ENCODE measurements around the gene LY6G6C. TPM values are rescaled to one million over a fixed set of nuclear protein-coding genes. Genes with fewer than 3 reads are reported as not detected.

The LY6G6C gene
- total RNA-seq, 1 donor from 2014 or later = not detected

DNA sequence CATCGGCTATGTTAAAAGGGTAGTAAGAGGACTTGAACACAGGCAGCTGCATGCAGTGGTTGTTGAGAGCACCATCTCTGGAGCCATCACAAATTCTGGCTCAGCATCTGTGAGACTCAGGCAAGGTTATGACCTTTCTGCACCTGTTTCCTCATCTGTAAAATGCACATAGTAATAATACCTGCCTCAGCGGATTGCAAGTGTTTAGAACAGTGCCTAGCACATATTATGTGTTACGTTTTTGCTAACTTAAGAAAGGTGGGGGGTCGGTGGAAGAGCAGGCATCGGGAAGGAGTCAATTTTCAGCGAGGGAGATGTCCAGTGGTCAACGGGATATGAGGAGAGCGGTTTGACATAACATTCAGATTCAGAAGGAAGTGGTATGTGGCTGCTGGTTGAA, 43.6 kb downstream of the LY6G6C start:
- H3K36me3 ChIP-seq = peaks cover 10% of the 10 kb centered on the region
- intact Hi-C loops (cut with micrococcal nuclease) = no loop called here

DNA sequence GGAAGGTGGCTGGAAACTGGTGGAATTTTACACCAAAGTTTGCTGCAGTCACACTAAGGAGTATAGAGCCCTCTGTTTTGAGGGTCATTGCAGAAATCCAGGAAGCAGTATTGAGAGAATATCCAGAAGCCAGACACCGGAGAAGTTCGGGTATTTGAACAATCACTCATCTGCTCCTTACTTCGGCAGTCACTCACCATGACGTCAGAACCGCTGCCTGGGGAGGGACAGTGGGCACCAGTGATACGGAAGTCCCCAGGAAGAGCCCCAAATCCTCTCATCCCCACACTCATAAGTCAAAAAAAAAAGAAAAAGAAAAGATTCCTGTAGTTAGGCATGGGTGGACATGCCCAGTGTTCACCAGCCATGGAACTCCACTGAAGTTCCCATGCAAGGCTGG, 44.6 kb downstream of the LY6G6C start:
- TF ChIP-seq, protein P1, sequence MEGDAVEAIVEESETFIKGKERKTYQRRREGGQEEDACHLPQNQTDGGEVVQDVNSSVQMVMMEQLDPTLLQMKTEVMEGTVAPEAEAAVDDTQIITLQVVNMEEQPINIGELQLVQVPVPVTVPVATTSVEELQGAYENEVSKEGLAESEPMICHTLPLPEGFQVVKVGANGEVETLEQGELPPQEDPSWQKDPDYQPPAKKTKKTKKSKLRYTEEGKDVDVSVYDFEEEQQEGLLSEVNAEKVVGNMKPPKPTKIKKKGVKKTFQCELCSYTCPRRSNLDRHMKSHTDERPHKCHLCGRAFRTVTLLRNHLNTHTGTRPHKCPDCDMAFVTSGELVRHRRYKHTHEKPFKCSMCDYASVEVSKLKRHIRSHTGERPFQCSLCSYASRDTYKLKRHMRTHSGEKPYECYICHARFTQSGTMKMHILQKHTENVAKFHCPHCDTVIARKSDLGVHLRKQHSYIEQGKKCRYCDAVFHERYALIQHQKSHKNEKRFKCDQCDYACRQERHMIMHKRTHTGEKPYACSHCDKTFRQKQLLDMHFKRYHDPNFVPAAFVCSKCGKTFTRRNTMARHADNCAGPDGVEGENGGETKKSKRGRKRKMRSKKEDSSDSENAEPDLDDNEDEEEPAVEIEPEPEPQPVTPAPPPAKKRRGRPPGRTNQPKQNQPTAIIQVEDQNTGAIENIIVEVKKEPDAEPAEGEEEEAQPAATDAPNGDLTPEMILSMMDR (IDR thresholded peaks at IDR 0.05; ENCODE audit: borderline replicate concordance) = no peak
- intact Hi-C loops (cut with micrococcal nuclease) = no loop called here

More for the DNA sequence above, 43.6 kb downstream of the LY6G6C start:
- no peak overlapping the region for H3K27ac ChIP-seq (replicated peaks)
- TF ChIP-seq, protein P1 (IDR thresholded peaks at IDR 0.05; ENCODE audit: borderline replicate concordance) = no peak
- no peak for DNase-seq
- no peaks in the 10 kb centered on the region for H3K9me3 ChIP-seq (replicated peaks)
- peaks cover 23% of the 10 kb centered on the region for H3K4me1 ChIP-seq
- no peaks in the 10 kb centered on the region for H3K27me3 ChIP-seq (ENCODE audit: low read depth)
- H3K4me3 ChIP-seq = no peak overlapping the region

DNA sequence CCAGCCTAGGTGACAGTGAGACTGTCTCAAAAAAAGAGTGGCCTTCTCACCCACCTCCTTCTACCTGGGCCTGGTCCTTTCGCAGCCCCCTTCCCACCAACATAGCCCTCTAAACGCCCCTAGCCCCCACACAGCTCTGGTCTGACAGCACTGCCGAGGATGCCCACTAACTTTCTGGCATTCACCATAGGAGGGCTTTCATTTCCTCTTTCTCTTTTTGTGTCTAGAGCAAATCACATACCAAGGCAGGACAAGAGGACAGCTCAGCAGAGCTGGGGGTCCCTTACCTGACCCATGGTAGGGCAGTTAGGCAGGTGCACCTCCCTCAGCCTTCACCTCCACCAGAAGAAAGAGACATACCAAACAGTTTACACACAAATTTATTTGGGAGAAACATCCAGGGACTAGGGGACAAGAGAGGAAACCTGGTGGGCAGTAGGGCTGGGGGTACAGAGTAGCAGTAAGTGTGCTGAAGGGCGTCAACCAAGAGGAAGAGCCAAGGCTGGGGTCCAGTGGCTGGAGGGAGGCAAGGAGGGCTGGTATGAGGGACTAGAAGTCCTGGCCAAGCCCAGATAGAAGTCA, 45.1 kb downstream of the LY6G6C start:
- intact Hi-C loops (cut with micrococcal nuclease) = no loop called here
- TF ChIP-seq, protein P1 (IDR thresholded peaks at IDR 0.05; ENCODE audit: borderline replicate concordance) = no peak
- no peak overlapping the region for H3K27ac ChIP-seq (replicated peaks)

More for the DNA sequence above, 44.6 kb downstream of the LY6G6C start:
- Histone ChIP-seq H3K4me3 (no peak overlapping the region), H3K9me3 (replicated peaks) (no peaks in the 10 kb centered on the region), H3K36me3 (peaks cover 21% of the 10 kb centered on the region), H3K27ac (replicated peaks) (no peak overlapping the region), H3K4me1 (peaks cover 18% of the 10 kb centered on the region), H3K27me3 (ENCODE audit: low read depth) (no peaks in the 10 kb centered on the region)
- DNase-seq = no peak

DNA sequence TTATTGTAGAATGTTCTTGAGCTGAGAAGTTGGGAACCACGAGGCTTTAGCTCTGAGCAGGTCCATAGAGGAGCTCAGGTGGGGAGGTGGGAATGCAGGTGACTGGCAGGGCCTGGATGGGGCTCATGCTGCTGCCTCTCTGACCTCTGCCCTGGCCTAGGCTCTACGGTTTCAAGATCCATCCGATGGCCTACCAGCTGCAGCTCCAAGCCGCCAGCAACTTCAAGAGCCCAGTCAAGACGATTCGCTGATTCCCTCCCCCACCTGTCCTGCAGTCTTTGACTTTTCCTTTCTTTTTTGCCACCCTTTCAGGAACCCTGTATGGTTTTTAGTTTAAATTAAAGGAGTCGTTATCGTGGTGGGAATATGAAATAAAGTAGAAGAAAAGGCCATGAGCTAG, 51.9 kb downstream of the LY6G6C start, which contains the start of gene LY6G5B:
TSS of gene LY6G5B (plus strand) at position 301 of the 400 bp plus-strand sequence. CDS start 975 bp downstream, outside the sequence.
- peaks cover 67% of the 10 kb centered on the region for H3K36me3 ChIP-seq
- H3K4me1 ChIP-seq = peaks cover 35% of the 10 kb centered on the region
- no peak within 1 kb of the TSS for H3K27ac ChIP-seq (replicated peaks)
- DNase-seq = no peak
- H3K27me3 ChIP-seq (ENCODE audit: low read depth) = no peaks in the 10 kb centered on the region
- H3K4me3 ChIP-seq = no peak within 1 kb of the TSS
- TF ChIP-seq, protein P1 (IDR thresholded peaks at IDR 0.05; ENCODE audit: borderline replicate concordance) = no peak
- no peaks in the 10 kb centered on the region for H3K9me3 ChIP-seq (replicated peaks)
- intact Hi-C loops (cut with micrococcal nuclease) = no loop called here

More for the DNA sequence above, 45.1 kb downstream of the LY6G6C start:
- no peak for DNase-seq
- H3K9me3 ChIP-seq (replicated peaks) = no peaks in the 10 kb centered on the region
- H3K4me3 ChIP-seq = no peak overlapping the region
- no peaks in the 10 kb centered on the region for H3K27me3 ChIP-seq (ENCODE audit: low read depth)
- H3K36me3 ChIP-seq = peaks cover 26% of the 10 kb centered on the region
- peaks cover 13% of the 10 kb centered on the region for H3K4me1 ChIP-seq

Small RNA genes lying within 50 kb of the gene (microRNA-seq; reads per million reads assigned to microRNA genes)
- gene MIR4646 = 1.2 reads per million

Other genes starting within 250 kb of the LY6G6C start
- 1.1 TPM for gene MICB, start 223.6 kb downstream of the LY6G6C start, total RNA-seq
- gene MCCD1, start 192.8 kb downstream of the LY6G6C start, total RNA-seq = not detected
- gene DDX39B, start 179.7 kb downstream of the LY6G6C start, total RNA-seq = 179 TPM
- 1.6 TPM for gene ATP6V1G2, start 175.1 kb downstream of the LY6G6C start, total RNA-seq
- 11.5 TPM for gene NFKBIL1, start 174.1 kb downstream of the LY6G6C start, total RNA-seq
- gene LTA, start 149.5 kb downstream of the LY6G6C start, total RNA-seq = not detected
- 0.47 TPM for gene TNF, start 146.2 kb downstream of the LY6G6C start, total RNA-seq
- 0.25 TPM for gene LTB, start 139.3 kb downstream of the LY6G6C start, total RNA-seq
- gene LST1, start 135.5 kb downstream of the LY6G6C start, total RNA-seq = 6.5 TPM
- not detected for gene NCR3, start 128.7 kb downstream of the LY6G6C start, total RNA-seq
- 15.2 TPM for gene AIF1, start 106.5 kb downstream of the LY6G6C start, total RNA-seq
- 82.4 TPM for gene PRRC2A, start 101.0 kb downstream of the LY6G6C start, total RNA-seq
- gene BAG6, start 69.1 kb downstream of the LY6G6C start, total RNA-seq = 260 TPM
- 2.4 TPM for gene APOM, start 65.9 kb downstream of the LY6G6C start, total RNA-seq
- gene C6orf47, start 61.0 kb downstream of the LY6G6C start, total RNA-seq = 16.9 TPM
- 19.2 TPM for gene GPANK1, start 56.7 kb downstream of the LY6G6C start, total RNA-seq
- 105 TPM for gene CSNK2B, start 55.7 kb downstream of the LY6G6C start, total RNA-seq
- 4.4 TPM for gene LY6G5B, start 51.8 kb downstream of the LY6G6C start, total RNA-seq
- 1.5 TPM for gene LY6G5C, start 40.7 kb downstream of the LY6G6C start, total RNA-seq
- 29.6 TPM for gene ABHD16A, start 18.4 kb downstream of the LY6G6C start, total RNA-seq
- gene LY6G6F, start 14.9 kb downstream of the LY6G6C start, total RNA-seq = not detected
- not detected for gene LY6G6D, start 6.4 kb downstream of the LY6G6C start, total RNA-seq
- 0.19 TPM for gene MPIG6B, start 1.6 kb upstream of the LY6G6C start, total RNA-seq
- gene DDAH2, start 7.6 kb upstream of the LY6G6C start, total RNA-seq = 36.1 TPM
- gene CLIC1, start 14.8 kb upstream of the LY6G6C start, total RNA-seq = 78.0 TPM
- 1.3 TPM for gene MSH5, start 18.3 kb upstream of the LY6G6C start, total RNA-seq
- not detected for gene SAPCD1, start 40.9 kb upstream of the LY6G6C start, total RNA-seq
- 14.7 TPM for gene VWA7, start 55.6 kb upstream of the LY6G6C start, total RNA-seq
- 20.0 TPM for gene VARS1, start 74.0 kb upstream of the LY6G6C start, total RNA-seq
- 19.4 TPM for gene LSM2, start 85.2 kb upstream of the LY6G6C start, total RNA-seq
- gene HSPA1L, start 93.5 kb upstream of the LY6G6C start, total RNA-seq = 2.2 TPM
- gene HSPA1A, start 93.8 kb upstream of the LY6G6C start, total RNA-seq = 271 TPM
- 184 TPM for gene HSPA1B, start 106.0 kb upstream of the LY6G6C start, total RNA-seq
- 26.0 TPM for gene NEU1, start 141.1 kb upstream of the LY6G6C start, total RNA-seq
- 0.08 TPM for gene SLC44A4, start 157.3 kb upstream of the LY6G6C start, total RNA-seq
- 15.6 TPM for gene EHMT2, start 176.0 kb upstream of the LY6G6C start, total RNA-seq
- gene ZBTB12, start 180.3 kb upstream of the LY6G6C start, total RNA-seq = 3.5 TPM
- 9.7 TPM for gene C2, start 206.0 kb upstream of the LY6G6C start, total RNA-seq
- gene CFB, start 224.3 kb upstream of the LY6G6C start, total RNA-seq = 3.7 TPM
- 39.3 TPM for gene NELFE, start 237.2 kb upstream of the LY6G6C start, total RNA-seq
- 32.9 TPM for gene SKIC2, start 237.4 kb upstream of the LY6G6C start, total RNA-seq